ENCODE data around the gene SAPCD1.

DNA sequence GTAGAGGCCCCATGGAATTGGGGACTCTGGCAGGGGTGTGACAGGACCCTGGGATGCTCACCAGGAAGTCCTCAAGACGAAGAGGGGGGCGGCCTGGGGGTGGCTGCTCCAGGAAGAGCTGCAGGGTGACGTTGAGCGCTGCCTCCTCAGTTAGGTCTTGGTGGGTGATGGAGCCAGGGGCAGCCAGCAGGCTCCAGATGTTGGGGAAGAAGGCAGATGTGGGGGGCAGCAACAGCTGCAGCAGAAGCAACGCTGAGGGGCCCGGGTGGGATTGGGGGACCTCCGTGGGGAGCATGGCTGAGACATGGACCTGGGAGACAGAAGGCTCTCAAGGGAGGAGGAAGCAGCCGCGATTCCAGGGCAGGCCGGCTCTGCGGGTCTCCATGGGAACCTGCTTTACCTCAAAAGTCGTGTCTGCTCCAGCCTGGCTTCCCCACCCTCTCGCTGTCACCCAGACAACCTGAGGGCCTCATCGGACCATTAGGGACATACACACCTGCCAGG is 14.1 kb downstream of the SAPCD1 start:
- TF ChIP-seq POLR2A (IDR thresholded peaks at IDR 0.05), result no peak
- no peak for TF ChIP-seq CTCF (IDR thresholded peaks at IDR 0.05)
